OCI-LY3 (cell line): ENCODE results near the gene GPR39.

ENCODE experiments used
- H2AFZ ChIP-seq: fragments of 200-600, 300-600 bp; shearing (Covaris generic); 2 replicates; pipeline ENCODE4 v1.6.0; 2014; ENCODE audit warnings: antibody characterized with exemption, low read depth, low read length
- H3K27ac ChIP-seq: fragments of 200-600, 300-600 bp; sonication (generic); 2 replicates; pipeline ENCODE4 v1.5.1; 2014; ENCODE audit warnings: mild to moderate bottlenecking, low read length, moderate library complexity, mixed read lengths
- H3K27me3 ChIP-seq: fragments of 200-600, 300-600 bp; sonication (generic); 2 replicates; pipeline ENCODE4 v1.6.1; 2014; ENCODE audit warnings: low read depth, low read length, mixed read lengths
- H3K36me3 ChIP-seq: fragments of 200-600, 300-600 bp; sonication (generic); replicated peaks from 2 replicates; pipeline ENCODE3; 2014; ENCODE audit warnings: low read depth, low read length, mixed read lengths
- H3K4me1 ChIP-seq: fragments of 300-600, 200-600 bp; sonication (generic); 2 replicates; pipeline ENCODE4 v1.6.1; 2014; ENCODE audit warnings: low read length, mixed read lengths
- H3K4me2 ChIP-seq: fragments of 200-600, 300-600 bp; sonication (generic); 2 replicates; pipeline ENCODE4 v1.6.1; 2014; ENCODE audit warnings: low read length, mixed read lengths
- H3K4me3 ChIP-seq: fragments of 300-600, 200-600 bp; sonication (generic); 2 replicates; pipeline ENCODE4 v1.5.1; 2014; ENCODE audit warnings: antibody characterized with exemption, mild to moderate bottlenecking, low read length, moderate library complexity
- H3K79me2 ChIP-seq: fragments of 300-600, 200-600 bp; shearing (Covaris generic); 2 replicates; pipeline ENCODE4 v1.6.1; 2014; ENCODE audit warnings: mild to moderate bottlenecking, low read length, mixed read lengths
- H3K9ac ChIP-seq: fragments of 300-600, 200-600 bp; shearing (Covaris generic); 2 replicates; pipeline ENCODE4 v1.6.0; 2014; ENCODE audit warnings: mild to moderate bottlenecking, low read length, moderate library complexity
- H3K9me3 ChIP-seq: fragments of 200-600, 300-600 bp; shearing (Covaris generic); 2 replicates; pipeline ENCODE4 v1.6.1; 2014; ENCODE audit warnings: low read length, mixed read lengths; ENCODE audit not compliant: insufficient read depth
- H4K20me1 ChIP-seq: fragments of 200-600, 300-600 bp; sonication (generic); 2 replicates; pipeline ENCODE4 v1.6.1; 2016; ENCODE audit warnings: low read length, mixed read lengths; ENCODE audit not compliant: insufficient read depth
- CTCF ChIP-seq: fragments of 200-600, 300-600 bp; sonication (generic); IDR thresholded peaks from 2 replicates; pipeline ENCODE4 v1.5.1; 2014; ENCODE audit warnings: antibody characterized with exemption, low read length, low read depth
- EZH2phosphoT487 ChIP-seq: fragments of 200-600 bp; shearing (Covaris generic); IDR thresholded peaks from 2 replicates; pipeline ENCODE4 v1.6.1; 2018; ENCODE audit warnings: antibody characterized with exemption, mixed run types, low read depth

Gene GPR39

GRCh38 chr2:132621131-132621875 lies 204.7 kb downstream of the GPR39 start:
- Histone ChIP-seq H3K9me3 (no peaks in the 10 kb centered on the region), H3K27ac (no peak overlapping the region), H3K9ac (no peak overlapping the region), H3K4me3 (no peak overlapping the region), H2AFZ (no peak overlapping the region), H3K4me2 (no peak overlapping the region), H3K36me3 (no peaks in the 10 kb centered on the region), H4K20me1 (no peaks in the 10 kb centered on the region), H3K4me1 (no peaks in the 10 kb centered on the region), H3K27me3 (no peaks in the 10 kb centered on the region), H3K79me2 (no peaks in the 10 kb centered on the region)
- TF ChIP-seq CTCF (no peak), EZH2phosphoT487 (no peak)

GRCh38 chr2:132623096-132623839 lies 206.7 kb downstream of the GPR39 start:
- no peak overlapping the region for H2AFZ ChIP-seq

GRCh38 chr2:132627536-132627935 lies 210.9 kb downstream of the GPR39 start:
- Histone ChIP-seq H3K36me3 (no peaks in the 10 kb centered on the region), H2AFZ (no peak overlapping the region), H3K9ac (no peak overlapping the region), H3K9me3 (no peaks in the 10 kb centered on the region), H3K4me2 (no peak overlapping the region), H3K79me2 (no peaks in the 10 kb centered on the region), H3K4me1 (no peaks in the 10 kb centered on the region), H3K27ac (no peak overlapping the region), H4K20me1 (no peaks in the 10 kb centered on the region), H3K4me3 (no peak overlapping the region), H3K27me3 (no peaks in the 10 kb centered on the region)
- TF ChIP-seq CTCF (no peak), EZH2phosphoT487 (no peak)

More at GRCh38 chr2:132623096-132623839, 206.7 kb downstream of the GPR39 start:
- no peak overlapping the region for H3K27ac ChIP-seq
- no peaks in the 10 kb centered on the region for H4K20me1 ChIP-seq
- H3K4me3 ChIP-seq = no peak overlapping the region
- no peak for TF ChIP-seq CTCF
- TF ChIP-seq EZH2phosphoT487 = no peak
- no peak overlapping the region for H3K9ac ChIP-seq
- no peak overlapping the region for H3K4me2 ChIP-seq
- no peaks in the 10 kb centered on the region for H3K36me3 ChIP-seq
- H3K9me3 ChIP-seq = no peaks in the 10 kb centered on the region
- no peaks in the 10 kb centered on the region for H3K79me2 ChIP-seq
- no peaks in the 10 kb centered on the region for H3K4me1 ChIP-seq
- H3K27me3 ChIP-seq = no peaks in the 10 kb centered on the region

GRCh38 chr2:132632000-132632649 lies 215.5 kb downstream of the GPR39 start:
- TF ChIP-seq CTCF (no peak), EZH2phosphoT487 (no peak)
- no peak overlapping the region for H3K4me3 ChIP-seq
- no peak overlapping the region for H2AFZ ChIP-seq
- H3K27me3 ChIP-seq = no peaks in the 10 kb centered on the region
- H3K27ac ChIP-seq = no peak overlapping the region
- H3K4me2 ChIP-seq = no peak overlapping the region
- no peaks in the 10 kb centered on the region for H3K4me1 ChIP-seq
- no peak overlapping the region for H3K9ac ChIP-seq
- no peaks in the 10 kb centered on the region for H3K36me3 ChIP-seq
- H3K9me3 ChIP-seq = no peaks in the 10 kb centered on the region
- H3K79me2 ChIP-seq = no peaks in the 10 kb centered on the region
- no peaks in the 10 kb centered on the region for H4K20me1 ChIP-seq
